ENCODE measurements around the gene RALGAPA1. TPM values are rescaled to one million over a fixed set of nuclear protein-coding genes. Genes with fewer than 3 reads are reported as not detected.

RALGAPA1 gene
- total RNA-seq, 1 donor from 2014 or later: 61.0 TPM

DNA sequence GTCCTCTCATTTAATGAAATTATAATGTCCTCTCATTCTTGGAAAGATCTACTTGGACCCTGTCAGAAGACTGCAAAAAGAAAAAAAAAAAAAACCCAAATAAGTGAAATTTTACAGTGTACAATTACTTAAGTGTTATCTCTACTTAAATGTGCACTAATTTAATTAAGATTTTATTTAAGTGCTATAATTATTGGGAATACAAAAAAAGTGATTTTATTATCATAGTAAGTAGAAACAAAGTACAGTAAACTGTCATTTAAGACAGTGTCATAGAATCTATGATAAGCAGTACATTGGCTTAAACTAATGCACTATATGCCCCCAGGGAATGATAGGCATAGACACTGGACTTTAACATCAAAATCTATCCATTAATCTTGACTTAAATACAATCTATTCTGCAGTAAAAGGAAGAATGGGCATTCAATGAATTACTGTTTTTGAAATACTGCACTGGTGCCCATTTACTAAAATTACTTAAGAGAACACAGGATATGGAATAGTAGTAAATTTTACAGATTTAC lies 251.8 kb downstream of the RALGAPA1 start:
- peak overlapping the region; percentile 87 for H3K27ac Mint-ChIP-seq (ENCODE audit: unreplicated experiment)

DNA sequence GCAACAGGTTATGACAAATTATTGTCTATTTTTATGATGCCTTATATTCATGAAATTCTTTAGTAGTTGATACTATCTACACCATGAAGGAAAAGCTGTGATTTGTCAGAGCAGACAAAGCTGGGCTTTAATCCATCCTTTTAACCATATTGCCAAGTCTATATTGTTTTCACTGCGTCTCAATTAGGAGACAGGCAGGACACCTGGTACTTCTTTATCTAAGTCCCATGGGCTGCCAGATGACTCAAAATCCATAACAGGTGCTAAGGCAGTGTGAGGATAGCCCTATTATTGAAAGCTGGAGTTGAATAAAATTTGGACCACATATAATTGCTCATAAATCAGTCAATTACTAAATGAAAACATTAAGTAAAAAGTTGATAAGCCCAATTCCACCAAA lies 252.5 kb downstream of the RALGAPA1 start:
- H3K27me3 Mint-ChIP-seq (ENCODE audit: unreplicated experiment): no peaks in the 10 kb centered on the region
- TF ChIP-seq, protein P1, sequence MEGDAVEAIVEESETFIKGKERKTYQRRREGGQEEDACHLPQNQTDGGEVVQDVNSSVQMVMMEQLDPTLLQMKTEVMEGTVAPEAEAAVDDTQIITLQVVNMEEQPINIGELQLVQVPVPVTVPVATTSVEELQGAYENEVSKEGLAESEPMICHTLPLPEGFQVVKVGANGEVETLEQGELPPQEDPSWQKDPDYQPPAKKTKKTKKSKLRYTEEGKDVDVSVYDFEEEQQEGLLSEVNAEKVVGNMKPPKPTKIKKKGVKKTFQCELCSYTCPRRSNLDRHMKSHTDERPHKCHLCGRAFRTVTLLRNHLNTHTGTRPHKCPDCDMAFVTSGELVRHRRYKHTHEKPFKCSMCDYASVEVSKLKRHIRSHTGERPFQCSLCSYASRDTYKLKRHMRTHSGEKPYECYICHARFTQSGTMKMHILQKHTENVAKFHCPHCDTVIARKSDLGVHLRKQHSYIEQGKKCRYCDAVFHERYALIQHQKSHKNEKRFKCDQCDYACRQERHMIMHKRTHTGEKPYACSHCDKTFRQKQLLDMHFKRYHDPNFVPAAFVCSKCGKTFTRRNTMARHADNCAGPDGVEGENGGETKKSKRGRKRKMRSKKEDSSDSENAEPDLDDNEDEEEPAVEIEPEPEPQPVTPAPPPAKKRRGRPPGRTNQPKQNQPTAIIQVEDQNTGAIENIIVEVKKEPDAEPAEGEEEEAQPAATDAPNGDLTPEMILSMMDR (IDR thresholded peaks at IDR 0.05; ENCODE audit: partially characterized antibody, unreplicated experiment): no peak
- H3K4me1 Mint-ChIP-seq (ENCODE audit: low read depth, unreplicated experiment): peaks cover 40% of the 10 kb centered on the region
- H3K4me3 Mint-ChIP-seq (ENCODE audit: unreplicated experiment): peak overlapping the region; percentile 68
- peak; percentile 39 for DNase-seq
- peaks cover 4% of the 10 kb centered on the region for H3K9me3 Mint-ChIP-seq (ENCODE audit: unreplicated experiment)
- no peaks in the 10 kb centered on the region for H3K36me3 Mint-ChIP-seq (ENCODE audit: unreplicated experiment)
- peak overlapping the region; percentile 87 for H3K27ac Mint-ChIP-seq (ENCODE audit: unreplicated experiment)

More for the DNA sequence above, 251.8 kb downstream of the RALGAPA1 start:
- TF ChIP-seq, protein P1 (IDR thresholded peaks at IDR 0.05; ENCODE audit: partially characterized antibody, unreplicated experiment): no peak
- Mint-ChIP-seq H3K4me3 (ENCODE audit: unreplicated experiment) (peak overlapping the region; percentile 56), H3K4me1 (ENCODE audit: low read depth, unreplicated experiment) (peaks cover 37% of the 10 kb centered on the region), H3K36me3 (ENCODE audit: unreplicated experiment) (no peaks in the 10 kb centered on the region), H3K9me3 (ENCODE audit: unreplicated experiment) (peaks cover 4% of the 10 kb centered on the region), H3K27me3 (ENCODE audit: unreplicated experiment) (no peaks in the 10 kb centered on the region)
- DNase-seq: no peak

DNA sequence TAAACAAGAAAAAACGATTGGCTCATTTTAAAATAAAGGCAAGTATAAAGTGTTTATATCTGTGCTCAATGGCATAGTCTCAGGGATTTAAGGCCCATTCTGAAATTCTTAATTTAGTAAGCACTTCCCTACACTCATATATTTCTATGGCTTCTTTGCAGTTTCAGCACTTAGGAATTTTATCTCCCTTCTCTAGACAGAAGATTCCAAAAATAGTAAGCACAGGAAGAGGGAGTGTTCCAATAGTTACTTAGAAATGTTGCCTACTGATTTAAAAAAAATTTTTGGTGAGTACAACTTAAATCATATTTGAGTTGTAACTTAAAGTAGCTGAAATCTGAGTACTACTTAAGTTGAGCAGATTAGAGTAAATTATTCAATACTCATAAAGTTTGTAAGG lies 255.3 kb downstream of the RALGAPA1 start:
- no peak overlapping the region for H3K4me3 Mint-ChIP-seq (ENCODE audit: unreplicated experiment)
- DNase-seq: no peak
- H3K4me1 Mint-ChIP-seq (ENCODE audit: low read depth, unreplicated experiment): peaks cover 45% of the 10 kb centered on the region
- no peaks in the 10 kb centered on the region for H3K27me3 Mint-ChIP-seq (ENCODE audit: unreplicated experiment)
- TF ChIP-seq, protein P1 (IDR thresholded peaks at IDR 0.05; ENCODE audit: partially characterized antibody, unreplicated experiment): no peak
- H3K36me3 Mint-ChIP-seq (ENCODE audit: unreplicated experiment): no peaks in the 10 kb centered on the region
- H3K9me3 Mint-ChIP-seq (ENCODE audit: unreplicated experiment): peaks cover 4% of the 10 kb centered on the region
- no peak overlapping the region for H3K27ac Mint-ChIP-seq (ENCODE audit: unreplicated experiment)

DNA sequence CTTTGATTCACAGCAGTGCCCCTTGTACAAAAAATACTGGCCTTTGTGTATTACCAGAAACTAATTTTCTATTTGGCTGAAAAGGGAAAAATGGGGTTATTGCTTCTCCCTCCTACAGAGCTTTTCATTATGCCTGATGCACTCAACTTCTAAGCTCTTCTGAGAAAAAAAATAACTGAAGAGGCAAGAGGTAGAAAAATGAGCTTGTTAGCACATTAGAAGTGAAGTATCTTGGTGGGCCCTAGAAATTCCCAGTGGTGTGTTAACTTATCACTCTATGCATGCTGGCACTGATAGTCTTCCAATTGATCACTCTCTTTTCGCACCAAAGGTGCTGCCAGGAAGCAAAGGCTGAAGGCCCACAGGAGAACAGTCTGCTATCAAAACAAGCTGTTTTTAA lies 258.0 kb downstream of the RALGAPA1 start:
- TF ChIP-seq, protein P1 (IDR thresholded peaks at IDR 0.05; ENCODE audit: partially characterized antibody, unreplicated experiment): no peak
- Mint-ChIP-seq H3K36me3 (ENCODE audit: unreplicated experiment) (no peaks in the 10 kb centered on the region), H3K9me3 (ENCODE audit: unreplicated experiment) (no peaks in the 10 kb centered on the region), H3K27me3 (ENCODE audit: unreplicated experiment) (no peaks in the 10 kb centered on the region), H3K4me3 (ENCODE audit: unreplicated experiment) (no peak overlapping the region), H3K27ac (ENCODE audit: unreplicated experiment) (no peak overlapping the region), H3K4me1 (ENCODE audit: low read depth, unreplicated experiment) (peaks cover 31% of the 10 kb centered on the region)
- no peak for DNase-seq

DNA sequence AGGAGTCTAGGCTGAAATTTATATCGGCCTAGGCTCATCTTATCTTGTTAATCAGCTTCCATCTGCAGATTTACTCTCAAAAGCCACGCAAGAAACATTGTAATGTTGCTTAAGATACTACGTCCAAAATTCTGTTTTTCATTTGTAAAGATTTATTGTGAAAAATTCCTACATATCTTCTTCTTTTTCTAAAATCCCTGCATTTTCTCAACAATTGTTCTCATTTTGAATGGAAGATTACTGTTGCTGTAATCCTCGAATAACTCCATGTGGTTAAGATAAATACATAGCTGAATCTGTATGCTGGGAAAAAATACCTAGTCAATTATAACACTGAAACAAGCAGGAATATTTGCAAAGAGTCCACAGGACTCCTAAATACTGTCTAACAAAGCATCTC lies 259.5 kb downstream of the RALGAPA1 start:
- DNase-seq: no peak
- Mint-ChIP-seq H3K36me3 (ENCODE audit: unreplicated experiment) (no peaks in the 10 kb centered on the region), H3K4me3 (ENCODE audit: unreplicated experiment) (no peak overlapping the region), H3K4me1 (ENCODE audit: low read depth, unreplicated experiment) (peaks cover 23% of the 10 kb centered on the region), H3K27ac (ENCODE audit: unreplicated experiment) (peak overlapping the region; percentile 64), H3K27me3 (ENCODE audit: unreplicated experiment) (no peaks in the 10 kb centered on the region), H3K9me3 (ENCODE audit: unreplicated experiment) (no peaks in the 10 kb centered on the region)
- TF ChIP-seq, protein P1 (IDR thresholded peaks at IDR 0.05; ENCODE audit: partially characterized antibody, unreplicated experiment): no peak
